Right renal cortex interstitium (tissue), 3 donors: ENCODE measurements around the gene FAM170A. TPM values are rescaled to one million over a fixed set of nuclear protein-coding genes. Genes with fewer than 3 reads are reported as not detected.

Experiments used
- DNase-seq, 3 donors: peaks; one replicate each; pipeline ENCODE4 v3.0.0-alpha.2; 2013; ENCODE audit warnings: low read depth in 3 of 3, low spot score in 2 of 3
- polyA plus RNA-seq, 3 donors: library from polyadenylated mRNA; unstranded; fragments of 120-200 nt; gene quantifications; one replicate each; pipeline ENCODE4 v1.2.1, GENCODE V29; 2013; ENCODE audit not compliant: insufficient read length in 3 of 3

The FAM170A gene
- polyA plus RNA-seq: not detected

GRCh38 chr5:119629339-119629738 is at the start of gene FAM170A:
TSS of gene FAM170A (plus strand) at chr5:119629558. CDS start at chr5:119629769, 211 bp downstream.
- DNase-seq: no peak

- no peak for DNase-seq
Observed at GRCh38 chr5:119582987-119583386, 46.4 kb upstream of the FAM170A start.

GRCh38 chr5:119583684-119584083 is 45.7 kb upstream of the FAM170A start:
- DNase-seq: no peak

- DNase-seq: no peak
Observed at GRCh38 chr5:119596046-119596445, 33.3 kb upstream of the FAM170A start.

- no peak for DNase-seq
Observed at GRCh38 chr5:119597728-119598298, 31.5 kb upstream of the FAM170A start.

GRCh38 chr5:119613937-119614336 is 15.4 kb upstream of the FAM170A start:
- DNase-seq: no peak

- DNase-seq: no peak
Observed at GRCh38 chr5:119614838-119615237, 14.5 kb upstream of the FAM170A start.

GRCh38 chr5:119626086-119626485 is 3.3 kb upstream of the FAM170A start:
- no peak for DNase-seq

- DNase-seq: no peak
Observed at GRCh38 chr5:119630752-119631440, 1.5 kb downstream of the FAM170A start.

- DNase-seq: no peak
Observed at GRCh38 chr5:119631660-119632059, 2.3 kb downstream of the FAM170A start.

GRCh38 chr5:119651486-119651885 is 22.1 kb downstream of the FAM170A start:
- no peak for DNase-seq

- DNase-seq: no peak
Observed at GRCh38 chr5:119655061-119655460, 25.7 kb downstream of the FAM170A start.

GRCh38 chr5:119656023-119656422 is 26.7 kb downstream of the FAM170A start:
- no peak for DNase-seq

GRCh38 chr5:119666542-119666941 is 37.2 kb downstream of the FAM170A start:
- DNase-seq: no peak

GRCh38 chr5:119678351-119679028 is 49.1 kb downstream of the FAM170A start:
- no peak for DNase-seq

- DNase-seq: no peak
Observed at GRCh38 chr5:119680080-119680479, 50.7 kb downstream of the FAM170A start.

GRCh38 chr5:119681734-119682133 is 52.4 kb downstream of the FAM170A start:
- DNase-seq: no peak

- no peak for DNase-seq
Observed at GRCh38 chr5:119682372-119682771, 53.0 kb downstream of the FAM170A start.
